Frontal cortex (tissue), 4 donors: ENCODE results near the gene FOXO6. TPM values are rescaled to one million over a fixed set of nuclear protein-coding genes. Genes with fewer than 3 reads are reported as not detected.

Experiments
- DNase-seq, 2 donors: peaks; one replicate each; pipeline ENCODE4 v3.0.0; 2012; ENCODE audit warnings: low spot score in 2 of 2
- FAIRE-seq: peaks from 2 replicates; lab custom pipeline; 2012; peaks lifted over from hg19 to GRCh38; lab: Jason Lieb, UNC
- total RNA-seq: library from RNA; depleted of rRNA; stranded (reverse); fragments of >200 nt; gene quantifications from one replicate; pipeline ENCODE4 v1.2.3, GENCODE V29; 2014
- donor health status: control.
- donor health status: control.
- donor health status: control.

Gene FOXO6
- 3.7 TPM for total RNA-seq

GRCh38 chr1:41360786-41361494, at the start of gene FOXO6:
Gene FOXO6 (plus strand): TSS chr1:41361434.
- DNase-seq (peak; percentile 98 to 99), FAIRE-seq (peak; percentile 91)

DNA sequence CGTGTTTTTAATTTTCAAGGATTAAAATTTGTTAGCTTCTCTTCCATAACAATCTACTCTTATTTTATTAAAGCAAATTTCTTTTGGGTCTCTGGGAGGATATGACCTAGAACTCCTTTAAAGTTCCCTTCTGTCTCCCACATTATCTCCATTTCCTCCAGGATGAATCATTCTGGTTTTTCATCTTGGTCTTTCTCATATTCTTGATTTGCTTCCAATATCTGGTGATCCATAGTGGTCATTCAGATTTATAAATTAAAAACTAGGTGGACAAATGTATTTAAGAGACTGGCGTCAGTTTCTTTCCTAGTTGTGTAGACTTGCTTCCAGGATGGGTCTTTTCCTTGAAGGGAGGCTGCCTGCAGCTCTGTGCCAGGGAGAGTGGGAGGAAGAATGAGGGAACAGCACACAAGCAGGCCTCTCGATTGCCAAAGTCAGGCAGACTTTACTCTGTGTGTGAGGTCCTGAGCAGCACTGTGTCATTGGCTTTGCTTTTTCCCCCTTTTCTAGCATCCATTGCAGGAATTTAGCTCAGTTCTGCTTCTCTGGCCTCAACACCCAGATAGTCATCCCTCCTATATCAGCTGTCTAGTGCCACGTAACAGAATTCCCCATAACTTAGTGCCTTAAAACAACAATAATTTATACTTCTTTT, 48.1 kb upstream of the FOXO6 start:
- no peak for DNase-seq
- FAIRE-seq: no peak

GRCh38 chr1:41313661-41314131, 47.5 kb upstream of the FOXO6 start:
- DNase-seq: no peak
- FAIRE-seq: no peak

GRCh38 chr1:41314376-41315145, 46.7 kb upstream of the FOXO6 start:
- FAIRE-seq: no peak
- DNase-seq: no peak

- FAIRE-seq: no peak
Observed at GRCh38 chr1:41315146-41315822, 46.0 kb upstream of the FOXO6 start.

DNA sequence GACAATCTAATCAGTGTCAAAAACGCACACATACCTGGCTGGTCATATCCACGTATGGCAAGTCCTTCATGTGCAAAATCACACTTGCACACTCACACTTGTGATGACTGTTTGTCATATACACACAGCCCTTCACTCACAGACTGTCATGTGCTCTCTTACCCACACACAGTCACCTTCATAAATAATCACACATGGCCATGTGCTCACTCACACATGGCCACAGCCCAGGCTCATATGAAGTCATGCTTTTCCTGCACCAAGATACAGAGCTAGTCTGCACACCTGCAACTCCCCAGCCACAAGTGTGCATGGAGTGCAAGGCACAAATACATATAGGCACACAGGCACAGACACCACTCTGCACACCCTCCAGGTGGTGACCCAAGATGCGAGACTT, 45.4 kb upstream of the FOXO6 start:
- FAIRE-seq: no peak

More at GRCh38 chr1:41315146-41315822, 46.0 kb upstream of the FOXO6 start:
- no peak for DNase-seq

GRCh38 chr1:41317361-41317760, 43.9 kb upstream of the FOXO6 start:
- DNase-seq (no peak), FAIRE-seq (no peak)

More for the DNA sequence above, 45.4 kb upstream of the FOXO6 start:
- no peak for DNase-seq

DNA sequence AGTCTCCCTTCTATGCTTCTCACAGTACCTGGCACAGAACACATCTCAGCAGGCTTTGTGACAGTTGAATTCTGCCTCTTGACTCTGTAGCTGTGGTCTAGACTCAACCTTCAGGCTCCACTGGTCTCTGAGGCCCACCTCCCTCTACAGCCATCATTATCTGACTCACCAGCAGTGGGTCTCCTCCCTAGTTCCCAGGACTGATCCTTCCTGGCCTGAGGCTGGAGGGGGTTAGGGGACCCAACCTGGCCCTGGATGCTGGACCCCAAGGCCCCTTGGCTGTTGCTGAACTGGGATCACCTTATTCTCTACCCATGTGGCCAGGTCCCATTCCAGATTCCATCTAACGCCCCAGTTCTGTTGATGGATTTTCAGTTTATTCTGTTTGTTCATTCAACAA, 43.1 kb upstream of the FOXO6 start:
- FAIRE-seq (no peak), DNase-seq (no peak)

DNA sequence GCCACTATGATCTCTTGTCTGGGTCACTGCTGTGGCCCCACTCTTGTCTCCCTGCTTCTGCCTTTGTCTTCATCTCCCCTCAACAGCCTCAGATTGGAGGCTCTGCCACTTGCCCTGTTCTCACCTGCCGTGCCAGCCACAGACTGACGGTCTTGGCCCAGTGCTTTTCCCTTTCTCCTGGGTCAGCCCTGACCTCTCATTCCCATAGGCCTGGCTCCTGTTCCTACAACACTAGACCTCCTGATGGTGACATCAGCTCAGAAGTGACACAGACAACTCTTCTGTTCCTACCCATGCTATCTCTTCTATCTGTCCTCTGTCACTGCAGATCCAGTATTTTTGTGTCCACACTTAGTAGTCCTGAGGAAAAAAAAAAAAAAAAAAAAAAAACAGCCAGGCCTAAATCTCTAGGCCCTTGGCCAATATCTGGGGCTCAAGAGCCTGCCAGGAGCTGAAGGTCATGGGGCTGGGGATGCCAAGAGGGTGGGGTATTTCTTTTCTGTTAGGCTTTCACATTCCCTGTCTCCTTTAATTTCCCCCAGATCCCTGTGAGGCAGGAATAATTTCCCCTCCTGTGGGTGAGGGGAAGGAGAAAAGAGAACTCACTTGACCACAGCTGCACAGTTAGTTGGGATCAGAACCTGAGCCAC, 42.0 kb upstream of the FOXO6 start:
- DNase-seq (no peak), FAIRE-seq (no peak)

- FAIRE-seq (no peak), DNase-seq (no peak)
Observed at GRCh38 chr1:41319807-41320711, 41.2 kb upstream of the FOXO6 start.

- no peak for DNase-seq
- no peak for FAIRE-seq
Observed at GRCh38 chr1:41320895-41321676, 40.1 kb upstream of the FOXO6 start.

GRCh38 chr1:41322101-41322661, 39.1 kb upstream of the FOXO6 start:
- FAIRE-seq (no peak), DNase-seq (no peak)

- DNase-seq (peak; percentile 24 to 55), FAIRE-seq (no peak)
Observed at GRCh38 chr1:41322835-41323234, 38.4 kb upstream of the FOXO6 start.

DNA sequence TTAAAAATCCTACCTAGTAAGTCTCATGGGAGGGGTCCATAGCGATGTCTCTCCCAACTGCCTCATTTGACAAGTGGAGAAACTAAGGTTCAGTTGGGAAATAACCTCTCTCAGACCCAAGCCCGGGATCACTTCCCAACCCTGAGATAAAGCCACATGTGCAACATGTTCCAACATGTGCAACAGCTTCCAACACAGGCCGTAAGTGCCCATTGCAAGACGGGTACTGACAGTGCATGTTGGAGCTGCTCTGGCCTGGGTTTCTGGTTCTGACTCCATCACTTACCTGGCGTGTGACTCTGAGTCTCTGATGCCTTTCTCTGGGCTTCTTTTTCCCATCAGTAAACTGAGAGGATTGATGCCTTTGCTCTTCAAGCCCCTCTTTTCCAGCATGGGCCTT, 38.0 kb upstream of the FOXO6 start:
- no peak for DNase-seq
- FAIRE-seq: no peak

GRCh38 chr1:41325801-41326200, 35.4 kb upstream of the FOXO6 start:
- DNase-seq (no peak), FAIRE-seq (no peak)

- DNase-seq: no peak
- no peak for FAIRE-seq
Observed at GRCh38 chr1:41327383-41327999, 33.7 kb upstream of the FOXO6 start.

GRCh38 chr1:41328001-41328615, 33.1 kb upstream of the FOXO6 start:
- no peak for FAIRE-seq
- no peak for DNase-seq
